HEK293 (cell line): Measurements from ENCODE around the gene NUCKS1.
A peak's percentile ranks its signal among the peaks of the same experiment; 100 is the strongest.

Experiments
- CTCF ChIA-PET: fragments of 350-600 bp; formaldehyde crosslinking; extraction: SDS; loops from one replicate; lab custom pipeline; 2021; ENCODE audit warnings: antibody characterized with exemption; lab: Yijun Ruan, JAX
- POLR2A ChIA-PET: fragments of 300-600 bp; formaldehyde crosslinking; extraction: SDS; loops from one replicate; lab custom pipeline; 2020; ENCODE audit warnings: antibody characterized with exemption, inconsistent platforms; lab: Yijun Ruan, JAX
- H3K27ac ChIP-seq: fragments of 200-500 bp; sonication (Bioruptor generic); 2 replicates; pipeline ENCODE4 v1.5.1; 2014; ENCODE audit warnings: low read depth, low read length, control low read depth, inconsistent platforms; ENCODE audit errors: extremely low read depth
- H3K36me3 ChIP-seq, 2 experiments: fragments of 200-500 bp in 1 of 2; sonication (Bioruptor generic) in 1 of 2; 1 replicate in 1 of 2; 2 replicates in 1 of 2; pipeline ENCODE4 v1.5.1; 2014 to 2017; ENCODE audit warnings: inconsistent platforms in 2 of 2, low read length in 2 of 2; ENCODE audit not compliant: control insufficient read depth in 2 of 2, insufficient read depth in 1 of 2
- H3K4me1 ChIP-seq: fragments of 200-500 bp; sonication (Bioruptor generic); 2 replicates; pipeline ENCODE4 v1.5.1; 2014; ENCODE audit warnings: mild to moderate bottlenecking, low read length, inconsistent platforms; ENCODE audit not compliant: control insufficient read depth, insufficient read depth
- H3K4me3 ChIP-seq: 2 replicates; pipeline ENCODE4 v1.5.1; 2011; ENCODE audit warnings: low read depth, mild to moderate bottlenecking, control low read depth, low read length, moderate library complexity
- H3K9me3 ChIP-seq: fragments of 200-500 bp; sonication (Bioruptor generic); 2 replicates; pipeline ENCODE4 v1.5.1; 2014; ENCODE audit warnings: low read depth, low read length, inconsistent platforms; ENCODE audit not compliant: control insufficient read depth, insufficient read depth
- GFI1B ChIP-seq: fragments of 450-650 bp; formaldehyde crosslinking; IDR thresholded peaks from 2 replicates; pipeline ENCODE4 v1.5.1; 2016; ENCODE audit warnings: missing biosample characterization, missing genetic modification characterization
- GLI4 ChIP-seq: fragments of 450-650 bp; formaldehyde crosslinking; IDR thresholded peaks from 2 replicates; pipeline ENCODE4 v1.5.1; 2016; ENCODE audit warnings: missing biosample characterization, missing genetic modification characterization
- GLIS2 ChIP-seq: fragments of 450-650 bp; formaldehyde crosslinking; IDR thresholded peaks from 2 replicates; pipeline ENCODE4 v1.5.1; 2016; ENCODE audit warnings: missing biosample characterization, missing genetic modification characterization
- IKZF3 ChIP-seq: fragments of 450-650 bp; IDR thresholded peaks from 2 replicates; pipeline ENCODE4 v1.5.0; 2018; ENCODE audit warnings: missing biosample characterization, mild to moderate bottlenecking, missing genetic modification characterization, moderate library complexity
- SCRT1 ChIP-seq: fragments of 450-650 bp; formaldehyde crosslinking; IDR thresholded peaks from 2 replicates; pipeline ENCODE4 v1.5.1; 2016; ENCODE audit warnings: missing biosample characterization, missing genetic modification characterization, borderline replicate concordance
- TRIM28 ChIP-seq: IDR thresholded peaks from 2 replicates; pipeline ENCODE4 v1.6.1; 2011; ENCODE audit warnings: low read length, control low read depth, borderline replicate concordance
- WT1 ChIP-seq: fragments of 450-650 bp; formaldehyde crosslinking; IDR thresholded peaks from 2 replicates; pipeline ENCODE4 v1.5.1; 2016; ENCODE audit warnings: missing biosample characterization, missing genetic modification characterization
- ZEB2 ChIP-seq: fragments of 450-650 bp; formaldehyde crosslinking; IDR thresholded peaks from 2 replicates; pipeline ENCODE4 v1.5.1; 2016; ENCODE audit warnings: missing biosample characterization, missing genetic modification characterization
- ZFHX2 ChIP-seq: fragments of 450-650 bp; formaldehyde crosslinking; conservative IDR thresholded peaks from 2 replicates; pipeline ENCODE4 v1.5.1; 2016; ENCODE audit warnings: missing biosample characterization, missing genetic modification characterization
- ZNF169 ChIP-seq: fragments of 450-650 bp; formaldehyde crosslinking; IDR thresholded peaks from 2 replicates; pipeline ENCODE4 v1.5.1; 2016; ENCODE audit warnings: missing biosample characterization, missing genetic modification characterization
- ZNF174 ChIP-seq: fragments of 450-650 bp; formaldehyde crosslinking; IDR thresholded peaks from 2 replicates; pipeline ENCODE4 v1.5.0; 2017; ENCODE audit warnings: missing biosample characterization, mild to moderate bottlenecking, missing genetic modification characterization
- ZNF335 ChIP-seq: fragments of 450-650 bp; formaldehyde crosslinking; conservative IDR thresholded peaks from 2 replicates; pipeline ENCODE4 v1.5.1; 2016; ENCODE audit warnings: missing biosample characterization, missing genetic modification characterization
- ZNF426 ChIP-seq: fragments of 450-650 bp; formaldehyde crosslinking; IDR thresholded peaks from 2 replicates; pipeline ENCODE4 v1.5.1; 2017; ENCODE audit warnings: missing biosample characterization, missing genetic modification characterization, mild to moderate bottlenecking, inconsistent platforms, moderate library complexity
- ZNF571 ChIP-seq: fragments of 450-650 bp; formaldehyde crosslinking; IDR thresholded peaks from 2 replicates; pipeline ENCODE4 v1.5.0; 2017; ENCODE audit warnings: missing biosample characterization, missing genetic modification characterization
- ZNF701 ChIP-seq: fragments of 450-650 bp; formaldehyde crosslinking; IDR thresholded peaks from 2 replicates; pipeline ENCODE4 v1.5.1; 2016; ENCODE audit warnings: missing biosample characterization, missing genetic modification characterization
- TF ChIP-seq, protein P1 (sequence below): fragments of 450-650 bp; formaldehyde crosslinking; conservative IDR thresholded peaks from 2 replicates; pipeline ENCODE4 v1.5.1; 2016; ENCODE audit warnings: low read depth, missing biosample characterization, missing genetic modification characterization
- TF ChIP-seq, protein P2 (sequence below): fragments of 450-650 bp; formaldehyde crosslinking; IDR thresholded peaks from 2 replicates; pipeline ENCODE4 v1.5.1; 2016; ENCODE audit warnings: missing biosample characterization, missing genetic modification characterization
- TF ChIP-seq, protein P3 (sequence below): fragments of 450-650 bp; formaldehyde crosslinking; IDR thresholded peaks from 2 replicates; pipeline ENCODE4 v1.5.1; 2016; ENCODE audit warnings: missing biosample characterization, missing genetic modification characterization
- TF ChIP-seq, protein P4 (sequence below): fragments of 450-650 bp; formaldehyde crosslinking; IDR thresholded peaks from 2 replicates; pipeline ENCODE4; 2016; ENCODE audit warnings: missing biosample characterization, missing genetic modification characterization

Gene NUCKS1

DNA sequence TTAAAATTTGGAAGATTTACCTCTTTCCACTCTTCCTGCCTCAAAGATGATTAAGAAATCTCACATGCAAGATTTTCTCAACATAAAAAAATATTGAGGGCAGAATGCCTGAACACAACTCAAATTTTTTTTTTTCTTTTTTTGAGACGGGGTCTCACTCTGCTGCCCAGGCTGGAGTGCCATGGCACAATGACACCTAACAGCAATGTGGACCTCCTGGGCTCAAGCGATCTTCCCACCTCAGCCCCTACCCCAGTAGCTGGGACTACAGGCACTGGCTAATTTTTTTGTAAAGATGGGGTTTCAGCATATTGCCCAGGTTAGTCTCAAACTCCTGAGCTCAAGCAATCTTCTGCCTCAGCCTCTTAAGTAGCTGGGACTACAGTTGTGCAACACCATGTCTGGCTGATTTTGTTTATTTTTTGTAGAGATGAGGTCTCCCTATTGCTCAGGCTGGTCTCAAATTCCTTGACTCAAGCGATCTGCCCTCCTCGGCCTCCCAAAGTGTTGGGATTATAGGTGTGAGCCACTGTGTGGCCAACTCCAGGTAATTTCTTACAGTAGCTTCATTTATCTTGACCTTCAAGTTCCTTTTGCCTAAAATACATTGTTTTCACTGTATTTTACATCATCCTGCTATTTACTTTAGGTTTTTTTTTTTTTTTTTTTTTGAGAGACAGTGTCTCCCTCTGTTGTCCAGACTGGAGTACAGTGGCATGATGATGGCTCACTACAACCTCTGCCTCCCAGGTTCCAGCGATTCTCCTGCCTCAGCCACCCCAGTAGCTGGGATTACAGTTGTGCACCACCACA is 10.4 kb downstream of the NUCKS1 start (continued):
- TF ChIP-seq GLI4 (tag by site-specific recombination) (no peak), ZNF426 (tag by site-specific recombination) (no peak), ZNF174 (tag by site-specific recombination) (no peak), ZNF169 (tag by site-specific recombination) (no peak), ZEB2 (tag by site-specific recombination) (peak; percentile 85)
- TF ChIP-seq, protein P1, sequence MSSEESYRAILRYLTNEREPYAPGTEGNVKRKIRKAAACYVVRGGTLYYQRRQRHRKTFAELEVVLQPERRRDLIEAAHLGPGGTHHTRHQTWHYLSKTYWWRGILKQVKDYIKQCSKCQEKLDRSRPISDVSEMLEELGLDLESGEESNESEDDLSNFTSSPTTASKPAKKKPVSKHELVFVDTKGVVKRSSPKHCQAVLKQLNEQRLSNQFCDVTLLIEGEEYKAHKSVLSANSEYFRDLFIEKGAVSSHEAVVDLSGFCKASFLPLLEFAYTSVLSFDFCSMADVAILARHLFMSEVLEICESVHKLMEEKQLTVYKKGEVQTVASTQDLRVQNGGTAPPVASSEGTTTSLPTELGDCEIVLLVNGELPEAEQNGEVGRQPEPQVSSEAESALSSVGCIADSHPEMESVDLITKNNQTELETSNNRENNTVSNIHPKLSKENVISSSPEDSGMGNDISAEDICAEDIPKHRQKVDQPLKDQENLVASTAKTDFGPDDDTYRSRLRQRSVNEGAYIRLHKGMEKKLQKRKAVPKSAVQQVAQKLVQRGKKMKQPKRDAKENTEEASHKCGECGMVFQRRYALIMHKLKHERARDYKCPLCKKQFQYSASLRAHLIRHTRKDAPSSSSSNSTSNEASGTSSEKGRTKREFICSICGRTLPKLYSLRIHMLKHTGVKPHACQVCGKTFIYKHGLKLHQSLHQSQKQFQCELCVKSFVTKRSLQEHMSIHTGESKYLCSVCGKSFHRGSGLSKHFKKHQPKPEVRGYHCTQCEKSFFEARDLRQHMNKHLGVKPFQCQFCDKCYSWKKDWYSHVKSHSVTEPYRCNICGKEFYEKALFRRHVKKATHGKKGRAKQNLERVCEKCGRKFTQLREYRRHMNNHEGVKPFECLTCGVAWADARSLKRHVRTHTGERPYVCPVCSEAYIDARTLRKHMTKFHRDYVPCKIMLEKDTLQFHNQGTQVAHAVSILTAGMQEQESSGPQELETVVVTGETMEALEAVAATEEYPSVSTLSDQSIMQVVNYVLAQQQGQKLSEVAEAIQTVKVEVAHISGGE (tag by site-specific recombination): no peak
- TF ChIP-seq, protein P2, sequence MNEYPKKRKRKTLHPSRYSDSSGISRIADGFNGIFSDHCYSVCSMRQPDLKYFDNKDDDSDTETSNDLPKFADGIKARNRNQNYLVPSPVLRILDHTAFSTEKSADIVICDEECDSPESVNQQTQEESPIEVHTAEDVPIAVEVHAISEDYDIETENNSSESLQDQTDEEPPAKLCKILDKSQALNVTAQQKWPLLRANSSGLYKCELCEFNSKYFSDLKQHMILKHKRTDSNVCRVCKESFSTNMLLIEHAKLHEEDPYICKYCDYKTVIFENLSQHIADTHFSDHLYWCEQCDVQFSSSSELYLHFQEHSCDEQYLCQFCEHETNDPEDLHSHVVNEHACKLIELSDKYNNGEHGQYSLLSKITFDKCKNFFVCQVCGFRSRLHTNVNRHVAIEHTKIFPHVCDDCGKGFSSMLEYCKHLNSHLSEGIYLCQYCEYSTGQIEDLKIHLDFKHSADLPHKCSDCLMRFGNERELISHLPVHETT (tag by site-specific recombination): no peak
- TF ChIP-seq, all 188 proteins: peak for 20

DNA sequence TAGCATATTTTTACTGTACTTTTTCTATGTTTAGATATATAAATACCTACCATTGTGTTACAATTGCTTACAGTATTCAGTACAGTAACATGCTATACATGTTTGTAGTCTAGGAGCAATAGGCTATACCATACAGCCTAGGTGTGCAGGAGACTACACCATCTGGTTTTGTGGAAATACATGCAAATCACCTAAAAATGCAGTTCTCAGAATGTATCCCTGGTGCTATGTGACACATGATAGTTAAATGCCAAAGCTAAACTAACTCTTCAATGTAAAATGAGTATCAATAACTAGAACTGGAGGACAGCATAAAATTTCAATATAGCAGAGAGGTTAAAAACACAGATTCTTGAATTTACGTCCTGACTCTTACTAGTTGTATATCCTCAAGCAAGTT is 14.8 kb downstream of the NUCKS1 start:
- ChIA-PET CTCF (interaction anchor here (0.9 to 2.3 kb wide), 2 partner anchors 23 to 46 kb away, joined by 3 to 10 read pairs; no protein-coding TSS in a partner anchor), POLR2A (no interaction called here)
- TF ChIP-seq ZNF571 (tag by site-specific recombination): no peak
- no peak for TF ChIP-seq TRIM28
- no peak for TF ChIP-seq IKZF3 (tag by site-specific recombination)
- TF ChIP-seq GFI1B (tag by site-specific recombination): no peak
- no peak for TF ChIP-seq ZNF335
- TF ChIP-seq ZNF701: no peak
- no peak for TF ChIP-seq GLIS2
- no peak for TF ChIP-seq ZFHX2 (tag by site-specific recombination)
- TF ChIP-seq, protein P3, sequence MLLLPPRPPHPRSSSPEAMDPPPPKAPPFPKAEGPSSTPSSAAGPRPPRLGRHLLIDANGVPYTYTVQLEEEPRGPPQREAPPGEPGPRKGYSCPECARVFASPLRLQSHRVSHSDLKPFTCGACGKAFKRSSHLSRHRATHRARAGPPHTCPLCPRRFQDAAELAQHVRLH: no peak
- TF ChIP-seq WT1: no peak
- no peak overlapping the region for H3K27ac ChIP-seq
- no peaks in the 10 kb centered on the region for H3K9me3 ChIP-seq
- peaks cover 11% of the 10 kb centered on the region for H3K4me1 ChIP-seq
- H3K4me3 ChIP-seq: no peak overlapping the region
- peaks cover 21 to 35% of the 10 kb centered on the region in 2 experiments for H3K36me3 ChIP-seq

DNA sequence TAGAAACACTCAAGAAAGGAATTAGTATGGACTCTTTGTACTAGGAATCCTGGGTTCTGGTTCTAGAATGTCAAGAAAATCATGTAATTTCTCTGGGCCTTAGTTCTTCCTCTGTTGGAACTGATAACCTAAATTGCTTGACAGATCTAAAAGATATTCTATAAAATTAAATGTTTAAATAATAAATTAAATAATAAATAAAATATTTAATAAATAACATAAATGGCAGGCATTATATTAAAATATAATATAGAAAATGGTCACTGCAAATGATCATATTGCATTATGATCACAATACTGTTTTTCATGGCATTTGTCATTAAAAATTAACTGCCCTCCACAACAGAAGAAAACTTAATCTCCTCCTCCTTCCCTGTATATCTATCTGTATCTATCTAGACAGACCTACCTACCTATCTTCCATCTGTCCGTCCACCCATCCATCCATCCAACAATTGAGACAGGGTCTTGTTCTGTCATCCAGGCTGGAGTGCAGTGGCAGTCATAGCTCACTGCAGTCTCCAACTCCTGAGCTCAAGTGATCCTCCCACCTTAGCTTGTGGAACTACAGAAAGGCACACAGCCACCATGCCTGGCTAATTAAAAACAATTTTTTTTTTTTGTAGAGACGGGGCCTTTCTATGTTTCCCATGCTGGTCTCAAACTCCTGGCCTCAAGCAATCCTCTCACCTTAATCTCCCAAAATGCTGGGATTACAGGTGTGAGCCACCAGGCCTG is 16.4 kb downstream of the NUCKS1 start:
- no peak overlapping the region for H3K4me3 ChIP-seq
- no peaks in the 10 kb centered on the region; the same call in 1 of the 2 replicates for H3K4me1 ChIP-seq
- ChIA-PET POLR2A (interaction anchor here (1.8 kb wide), 1 partner anchor 9 kb away, joined by 6 read pairs; no protein-coding TSS in a partner anchor), CTCF (interaction anchor here (0.7 to 6.4 kb wide), 3 partner anchors 23 to 144 kb away, joined by 4 to 29 read pairs (median 8); no protein-coding TSS in a partner anchor)
- TF ChIP-seq SCRT1 (tag by site-specific recombination): no peak
- TF ChIP-seq, protein P4, sequence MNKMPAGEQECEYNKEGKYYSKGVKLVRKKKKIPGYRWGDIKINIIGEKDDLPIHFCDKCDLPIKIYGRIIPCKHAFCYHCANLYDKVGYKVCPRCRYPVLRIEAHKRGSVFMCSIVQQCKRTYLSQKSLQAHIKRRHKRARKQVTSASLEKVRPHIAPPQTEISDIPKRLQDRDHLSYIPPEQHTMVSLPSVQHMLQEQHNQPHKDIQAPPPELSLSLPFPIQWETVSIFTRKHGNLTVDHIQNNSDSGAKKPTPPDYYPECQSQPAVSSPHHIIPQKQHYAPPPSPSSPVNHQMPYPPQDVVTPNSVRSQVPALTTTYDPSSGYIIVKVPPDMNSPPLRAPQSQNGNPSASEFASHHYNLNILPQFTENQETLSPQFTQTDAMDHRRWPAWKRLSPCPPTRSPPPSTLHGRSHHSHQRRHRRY (tag by site-specific recombination): no peak
- H3K27ac ChIP-seq: no peak overlapping the region
- H3K9me3 ChIP-seq: no peaks in the 10 kb centered on the region
- H3K36me3 ChIP-seq: peaks cover 30 to 43% of the 10 kb centered on the region in 2 experiments
